Activated T-cell treated with anti-CD3 and anti-CD28 coated beads, Interleukin-2, amount 50 U/mL, for 4 hours (primary cell): Measurements from ENCODE around the gene TSC1. TPM values are rescaled to one million over a fixed set of nuclear protein-coding genes. Genes with fewer than 3 reads are reported as not detected.

ENCODE experiments used
- ATAC-seq, 2 donors: fragments of 200-7000 bp; cut with Tn5 transposase; one replicate each; pipeline ENCODE4 v1.10.0; 2021
- DNase-seq: peaks from one replicate; pipeline ENCODE4 v3.0.0-alpha.2; 2020
- H3K27me3 Mint-ChIP-seq: one replicate; pipeline ENCODE4 v1.8.0; 2021; ENCODE audit warnings: low read depth, mixed read lengths
- H3K36me3 Mint-ChIP-seq: one replicate; pipeline ENCODE4 v1.8.0; 2022; ENCODE audit warnings: mixed read lengths; ENCODE audit not compliant: insufficient read depth
- H3K4me1 Mint-ChIP-seq: one replicate; pipeline ENCODE4 v1.8.0; 2021; ENCODE audit warnings: low read depth, mixed read lengths
- H3K4me3 Mint-ChIP-seq: one replicate; pipeline ENCODE4 v1.8.0; 2021; ENCODE audit warnings: mild to moderate bottlenecking, moderate library complexity, mixed read lengths
- H3K9me3 Mint-ChIP-seq: one replicate; pipeline ENCODE4 v1.8.0; 2021; ENCODE audit warnings: mixed read lengths
- total RNA-seq, 3 donors: library from RNA; stranded (reverse); gene quantifications; one replicate each; pipeline ENCODE4 v1.2.1, GENCODE V29; 2021

The TSC1 gene
- total RNA-seq, 3 donors from 2014 or later, result 23.6 to 26.8 (median 24.0) TPM

DNA sequence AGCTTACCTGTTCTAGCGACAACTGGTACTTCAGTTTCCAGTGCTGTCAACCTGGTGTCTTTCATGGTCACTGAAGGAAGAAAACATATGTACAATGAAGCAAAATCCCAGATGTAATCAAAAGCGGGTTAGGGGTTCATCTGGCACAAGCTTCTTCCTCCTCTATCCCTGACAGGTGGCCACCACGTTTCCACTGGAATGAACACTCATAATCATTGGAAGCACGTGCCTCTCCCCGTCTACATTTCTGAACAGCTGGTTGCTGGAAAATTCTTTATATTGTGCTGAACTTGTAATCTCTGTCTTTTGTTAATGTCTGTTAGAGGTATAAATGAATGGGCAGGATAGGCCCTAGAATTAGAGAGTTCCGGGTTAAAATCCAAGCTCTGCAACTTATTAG, 9.4 kb downstream of the TSC1 start:
- peaks cover 26% of the 10 kb centered on the region for H3K36me3 Mint-ChIP-seq
- no peak overlapping the region for H3K4me3 Mint-ChIP-seq
- no peak for ATAC-seq
- H3K9me3 Mint-ChIP-seq, result no peaks in the 10 kb centered on the region
- no peak for DNase-seq
- no peaks in the 10 kb centered on the region for H3K27me3 Mint-ChIP-seq
- H3K4me1 Mint-ChIP-seq, result no peaks in the 10 kb centered on the region

DNA sequence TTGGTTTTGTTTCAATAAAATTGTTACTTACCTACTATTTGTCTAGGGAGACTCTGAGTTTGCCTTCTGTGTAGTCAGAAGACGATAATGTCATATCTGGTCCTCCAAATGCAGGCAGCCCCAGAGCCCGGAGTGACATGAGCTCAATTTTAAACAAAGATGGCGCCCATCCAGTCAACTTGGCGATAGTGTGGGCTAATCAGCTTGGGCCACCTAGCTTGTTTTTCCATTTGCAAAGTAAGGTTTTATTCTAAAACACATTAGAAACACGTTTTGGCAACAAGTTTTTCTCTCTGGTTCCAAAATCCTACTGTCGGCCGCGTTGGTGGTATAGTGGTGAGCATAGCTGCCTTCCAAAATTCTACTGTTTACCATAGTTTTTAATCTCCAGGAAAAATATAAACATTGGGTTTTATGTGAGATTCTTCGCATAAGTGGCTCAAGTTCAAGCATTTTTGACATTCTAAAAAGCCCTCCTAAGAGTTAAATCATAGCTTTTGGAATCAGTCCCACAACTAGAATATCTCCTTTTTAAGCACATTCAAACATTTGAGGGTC, 13.2 kb downstream of the TSC1 start:
- DNase-seq, result no peak
- H3K9me3 Mint-ChIP-seq, result no peaks in the 10 kb centered on the region
- H3K4me3 Mint-ChIP-seq, result no peak overlapping the region
- no peak for ATAC-seq
- H3K4me1 Mint-ChIP-seq, result no peaks in the 10 kb centered on the region
- peaks cover 37% of the 10 kb centered on the region for H3K36me3 Mint-ChIP-seq
- no peaks in the 10 kb centered on the region for H3K27me3 Mint-ChIP-seq

DNA sequence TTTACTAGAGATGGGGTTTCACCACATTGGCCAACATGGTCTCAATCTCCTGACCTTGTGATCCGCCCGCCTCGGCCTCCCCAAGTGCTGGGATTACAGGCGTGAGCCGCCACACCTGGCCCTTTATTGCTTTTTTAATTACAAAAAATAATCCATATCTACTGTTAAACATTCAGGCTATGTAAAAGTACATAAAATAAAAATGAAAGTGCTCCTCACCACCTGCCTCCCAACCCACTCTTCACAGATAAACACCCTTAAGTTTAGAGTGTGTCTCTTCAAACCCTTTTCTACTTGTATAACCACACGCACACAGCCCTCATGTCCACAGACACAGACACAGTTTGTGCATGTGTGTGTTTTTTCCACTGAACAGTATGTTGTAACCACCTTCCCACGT, 16.7 kb downstream of the TSC1 start:
- no peaks in the 10 kb centered on the region for H3K9me3 Mint-ChIP-seq
- no peaks in the 10 kb centered on the region for H3K4me1 Mint-ChIP-seq
- ATAC-seq (no peak), DNase-seq (no peak)
- peaks cover 38% of the 10 kb centered on the region for H3K36me3 Mint-ChIP-seq
- no peaks in the 10 kb centered on the region for H3K27me3 Mint-ChIP-seq
- no peak overlapping the region for H3K4me3 Mint-ChIP-seq

DNA sequence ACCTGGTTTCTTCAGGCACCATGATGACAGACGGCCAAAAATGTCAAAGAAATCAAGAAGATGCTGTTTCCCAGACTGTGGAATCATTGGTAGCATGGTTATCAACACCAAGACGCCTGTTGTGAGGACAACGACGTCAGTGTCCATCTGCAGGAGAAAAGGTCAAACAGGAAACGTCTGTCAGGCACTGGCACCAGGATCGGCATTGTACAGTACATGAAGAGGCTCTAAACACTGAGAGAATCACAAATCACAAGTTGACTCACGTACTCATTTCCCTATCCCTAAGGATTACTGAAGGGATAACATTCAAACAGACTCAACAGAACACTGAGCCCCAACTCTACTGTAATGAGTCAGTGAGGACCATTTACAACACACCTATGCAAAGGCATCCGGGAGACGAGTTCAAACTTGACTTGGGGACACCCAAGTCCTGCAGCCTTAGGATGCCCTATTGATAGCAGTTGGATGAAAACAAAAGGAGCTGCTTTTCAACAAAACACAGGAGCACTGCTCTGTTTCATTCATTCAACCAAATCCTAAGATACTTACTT, 21.0 kb downstream of the TSC1 start:
- ATAC-seq, result no peak
- no peak for DNase-seq
- H3K4me1 Mint-ChIP-seq, result no peaks in the 10 kb centered on the region
- H3K9me3 Mint-ChIP-seq, result no peaks in the 10 kb centered on the region
- peaks cover 51% of the 10 kb centered on the region for H3K36me3 Mint-ChIP-seq
- H3K27me3 Mint-ChIP-seq, result no peaks in the 10 kb centered on the region
- H3K4me3 Mint-ChIP-seq, result no peak overlapping the region

DNA sequence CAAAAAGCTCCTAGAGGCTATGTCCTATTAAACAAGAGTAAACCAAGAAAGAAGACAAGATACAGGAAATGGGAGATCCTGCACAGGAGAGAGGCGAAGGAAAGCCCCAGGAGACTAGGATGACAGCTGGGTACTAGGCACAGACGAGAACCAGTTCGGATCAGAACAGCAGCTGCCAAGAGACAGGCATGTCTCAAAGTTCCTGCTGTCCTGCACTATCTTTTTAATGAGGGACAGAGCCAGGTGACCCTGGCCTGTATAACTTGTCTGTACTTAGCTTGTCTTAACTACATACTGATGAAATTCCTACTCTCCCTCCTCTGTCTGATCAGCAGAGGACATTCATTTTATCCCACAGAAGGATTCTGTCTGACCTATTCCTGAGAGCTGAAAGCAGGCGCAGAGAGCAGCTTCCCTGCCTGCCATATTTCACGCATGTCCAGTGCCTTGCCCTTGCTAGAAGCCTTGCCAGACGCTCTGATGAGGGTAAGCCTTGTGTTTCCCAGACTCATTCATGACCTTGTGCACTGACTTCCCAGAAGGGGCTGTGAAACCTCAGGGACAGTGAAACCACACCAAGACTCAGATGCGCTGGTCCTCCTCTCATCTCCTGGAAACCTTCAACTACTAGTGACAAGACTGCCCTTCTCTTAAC, 24.7 kb downstream of the TSC1 start:
- H3K36me3 Mint-ChIP-seq, result peaks cover 63% of the 10 kb centered on the region
- peaks cover 3% of the 10 kb centered on the region for H3K9me3 Mint-ChIP-seq
- H3K4me3 Mint-ChIP-seq, result no peak overlapping the region
- H3K4me1 Mint-ChIP-seq, result no peaks in the 10 kb centered on the region
- no peaks in the 10 kb centered on the region for H3K27me3 Mint-ChIP-seq
- no peak for ATAC-seq
- no peak for DNase-seq

DNA sequence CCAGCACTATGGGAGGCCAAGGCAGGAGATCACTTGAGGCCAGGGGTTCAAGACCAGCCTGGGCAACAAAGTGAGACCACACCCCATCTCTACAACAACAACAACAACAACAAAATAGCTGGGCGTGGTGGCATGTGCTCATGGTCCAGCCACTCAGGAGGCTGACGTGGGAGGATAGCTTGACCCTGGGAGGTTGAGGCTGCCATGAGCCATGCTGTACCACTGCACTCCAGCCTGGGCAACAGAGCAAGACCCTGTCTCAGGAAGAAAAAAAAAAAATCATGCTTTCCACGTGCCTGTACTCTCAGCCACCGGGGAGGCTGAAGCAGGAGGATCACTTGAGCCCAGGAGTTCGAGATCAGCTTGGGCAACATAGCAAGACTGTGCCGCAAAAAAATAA, 29.5 kb downstream of the TSC1 start:
- ATAC-seq, result no peak
- peaks cover 59% of the 10 kb centered on the region for H3K36me3 Mint-ChIP-seq

DNA sequence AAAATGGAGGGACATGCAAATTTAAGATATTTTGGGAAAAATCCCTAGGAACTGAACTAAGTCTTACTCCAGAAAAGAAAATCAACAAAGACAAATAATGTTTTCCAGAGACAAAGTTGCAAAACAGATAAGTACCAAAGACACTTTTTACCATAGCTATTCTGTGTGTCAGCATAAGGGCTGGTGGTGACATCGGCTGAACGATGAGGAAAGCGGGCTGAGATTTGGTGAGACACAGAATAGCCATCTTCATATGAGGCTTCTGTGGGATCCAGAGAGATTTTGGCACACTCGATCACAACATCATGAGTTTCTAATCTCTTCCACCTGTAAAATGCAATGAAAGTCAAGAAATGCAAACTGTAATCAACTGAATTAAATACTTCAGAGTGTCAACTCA, 32.3 kb downstream of the TSC1 start:
- Mint-ChIP-seq H3K27me3 (no peaks in the 10 kb centered on the region), H3K4me3 (no peak overlapping the region), H3K4me1 (peaks cover 14% of the 10 kb centered on the region), H3K9me3 (no peaks in the 10 kb centered on the region), H3K36me3 (peaks cover 36% of the 10 kb centered on the region)
- ATAC-seq, result no peak
- DNase-seq, result no peak

More for the DNA sequence above, 29.5 kb downstream of the TSC1 start:
- no peaks in the 10 kb centered on the region for H3K27me3 Mint-ChIP-seq
- H3K4me3 Mint-ChIP-seq, result no peak overlapping the region
- H3K4me1 Mint-ChIP-seq, result no peaks in the 10 kb centered on the region
- no peak for DNase-seq
- H3K9me3 Mint-ChIP-seq, result peaks cover 3% of the 10 kb centered on the region

DNA sequence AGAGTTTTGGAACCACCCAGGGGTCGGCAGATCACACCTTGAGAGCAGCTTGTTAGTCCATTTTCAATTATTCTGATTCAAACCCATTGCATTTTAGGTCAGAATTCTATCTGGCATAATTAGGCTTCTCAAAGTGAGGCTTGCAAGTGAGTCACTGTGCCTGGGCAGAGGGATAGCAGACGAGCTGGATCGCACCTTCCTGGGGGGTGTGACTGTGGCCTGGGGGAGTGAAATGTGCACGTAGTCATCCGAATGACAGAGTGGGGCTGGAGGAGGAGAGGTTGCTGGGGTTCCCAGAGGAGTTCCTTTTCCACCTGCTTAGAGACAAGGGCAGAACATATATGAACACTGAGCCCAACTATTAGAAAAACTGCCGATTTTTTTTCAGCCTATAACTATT, 34.0 kb downstream of the TSC1 start:
- H3K4me1 Mint-ChIP-seq, result peaks cover 14% of the 10 kb centered on the region
- H3K9me3 Mint-ChIP-seq, result no peaks in the 10 kb centered on the region
- DNase-seq (no peak), ATAC-seq (no peak)
- peaks cover 24% of the 10 kb centered on the region for H3K36me3 Mint-ChIP-seq
- H3K27me3 Mint-ChIP-seq, result no peaks in the 10 kb centered on the region
- H3K4me3 Mint-ChIP-seq, result no peak overlapping the region

DNA sequence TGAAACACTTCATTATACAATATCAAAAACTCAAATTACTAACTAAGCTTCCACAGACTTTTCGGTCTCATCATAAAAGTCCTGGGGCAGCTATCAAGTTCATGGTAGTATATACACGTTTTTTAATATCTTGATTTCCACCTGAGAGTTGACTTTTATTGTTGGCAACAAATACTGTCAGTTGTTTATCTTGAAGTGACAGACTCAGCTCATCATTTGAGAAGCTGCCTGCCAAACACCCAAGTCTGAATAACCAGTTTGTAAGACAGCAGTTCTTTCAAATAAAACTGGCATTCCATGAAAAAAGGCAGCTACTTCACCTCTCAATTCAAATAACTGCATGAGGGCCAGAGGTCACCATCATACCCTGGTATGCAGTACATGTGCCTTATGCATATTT, 35.1 kb downstream of the TSC1 start:
- peaks cover 14% of the 10 kb centered on the region for H3K4me1 Mint-ChIP-seq
- H3K4me3 Mint-ChIP-seq, result no peak overlapping the region
- H3K9me3 Mint-ChIP-seq, result no peaks in the 10 kb centered on the region
- H3K27me3 Mint-ChIP-seq, result no peaks in the 10 kb centered on the region
- ATAC-seq (no peak), DNase-seq (no peak)
- peaks cover 25% of the 10 kb centered on the region for H3K36me3 Mint-ChIP-seq

DNA sequence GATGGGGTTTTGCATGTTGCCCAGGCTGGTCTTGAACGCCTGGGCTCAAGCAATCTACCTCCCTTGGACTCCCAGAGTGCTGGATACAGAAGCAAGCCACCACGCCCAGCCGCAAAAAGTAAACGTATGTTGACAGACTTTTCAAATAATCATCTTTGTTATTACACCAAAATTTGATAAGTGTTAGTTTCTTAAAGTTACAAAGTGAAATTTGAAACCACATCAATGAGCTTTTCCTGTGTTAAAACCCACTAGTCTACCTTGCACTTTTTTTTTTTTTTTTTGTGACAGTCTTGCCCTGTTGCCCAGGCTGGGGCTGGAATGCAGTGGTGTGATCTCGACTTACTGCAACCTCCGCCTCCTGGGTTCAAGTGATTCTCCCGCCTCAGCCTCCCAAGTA, 35.8 kb downstream of the TSC1 start:
- peaks cover 30% of the 10 kb centered on the region for H3K36me3 Mint-ChIP-seq
- DNase-seq, result no peak
- ATAC-seq, result peak in 1 of 2 donors; percentile 18
- H3K4me3 Mint-ChIP-seq, result no peak overlapping the region
- H3K4me1 Mint-ChIP-seq, result peaks cover 14% of the 10 kb centered on the region
- no peaks in the 10 kb centered on the region for H3K27me3 Mint-ChIP-seq
- H3K9me3 Mint-ChIP-seq, result no peaks in the 10 kb centered on the region

DNA sequence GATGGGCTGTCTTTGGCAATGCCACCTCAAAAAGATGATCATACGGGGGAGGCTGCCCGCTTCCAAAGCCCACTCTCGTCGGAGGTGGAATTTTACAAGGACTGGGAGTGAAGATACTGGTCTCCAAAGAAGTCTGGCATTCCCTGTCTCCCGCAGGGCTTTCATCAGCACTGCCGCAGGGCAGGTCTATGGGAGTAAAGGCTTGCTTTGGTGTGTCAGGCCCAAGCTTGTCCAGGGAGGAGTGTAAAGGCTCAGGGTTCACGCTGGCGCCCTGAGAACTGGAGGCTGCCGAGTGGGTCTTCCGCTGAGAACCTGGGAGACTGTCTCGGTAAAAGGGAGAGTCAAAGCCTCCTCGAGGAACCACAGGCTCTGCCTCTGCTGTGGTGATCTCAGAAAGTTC, 38.7 kb downstream of the TSC1 start:
- Mint-ChIP-seq H3K4me3 (no peak overlapping the region), H3K36me3 (peaks cover 22% of the 10 kb centered on the region), H3K9me3 (no peaks in the 10 kb centered on the region), H3K4me1 (peaks cover 14% of the 10 kb centered on the region), H3K27me3 (no peaks in the 10 kb centered on the region)
- ATAC-seq (no peak), DNase-seq (no peak)

DNA sequence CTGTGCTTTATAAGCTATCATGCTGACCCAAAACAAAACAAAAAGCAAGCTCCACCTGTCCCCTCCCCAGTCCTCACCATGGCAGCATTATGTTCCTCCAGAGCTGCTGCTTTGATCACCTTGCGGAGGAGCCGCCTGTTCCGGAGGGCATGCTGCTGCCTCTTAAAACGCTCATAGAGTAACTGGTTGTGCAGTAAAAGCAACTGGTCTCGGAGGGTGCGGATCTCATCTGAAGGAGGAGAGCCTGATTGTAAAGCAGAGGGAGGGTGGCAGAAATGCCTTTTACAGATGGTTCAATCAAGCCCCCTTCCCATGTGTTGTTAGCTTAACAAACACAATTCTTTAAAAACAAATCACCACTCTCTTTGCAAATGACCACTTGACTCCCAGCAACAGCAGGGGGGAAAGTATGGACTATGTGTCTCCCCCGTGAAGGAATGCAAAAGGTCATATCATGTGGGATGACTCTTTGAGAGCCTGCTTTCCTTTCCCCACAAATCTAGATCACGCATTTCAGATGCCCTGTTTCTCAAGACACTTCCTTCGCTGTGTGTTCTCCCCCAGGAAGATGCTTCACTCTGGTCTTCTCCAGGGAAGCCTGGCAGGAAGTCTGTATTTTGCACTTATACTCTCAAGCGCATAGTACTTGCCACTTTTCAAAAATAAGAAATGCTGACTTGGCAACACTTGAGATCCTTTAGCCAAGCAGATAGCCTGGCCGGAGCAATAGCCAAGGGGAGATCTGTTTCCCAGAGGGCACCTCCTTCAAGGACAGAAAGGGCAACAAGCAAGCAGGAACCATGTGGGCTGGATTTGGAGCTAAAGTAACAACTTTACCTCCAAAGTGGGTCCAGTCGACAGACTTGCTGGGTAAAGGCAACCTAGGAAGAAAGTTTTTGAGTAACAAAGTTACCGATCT, 40.6 kb downstream of the TSC1 start:
- Mint-ChIP-seq H3K27me3 (no peaks in the 10 kb centered on the region), H3K4me1 (peaks cover 7% of the 10 kb centered on the region), H3K36me3 (peaks cover 23% of the 10 kb centered on the region), H3K4me3 (no peak overlapping the region), H3K9me3 (no peaks in the 10 kb centered on the region)
- DNase-seq (no peak), ATAC-seq (no peak)

DNA sequence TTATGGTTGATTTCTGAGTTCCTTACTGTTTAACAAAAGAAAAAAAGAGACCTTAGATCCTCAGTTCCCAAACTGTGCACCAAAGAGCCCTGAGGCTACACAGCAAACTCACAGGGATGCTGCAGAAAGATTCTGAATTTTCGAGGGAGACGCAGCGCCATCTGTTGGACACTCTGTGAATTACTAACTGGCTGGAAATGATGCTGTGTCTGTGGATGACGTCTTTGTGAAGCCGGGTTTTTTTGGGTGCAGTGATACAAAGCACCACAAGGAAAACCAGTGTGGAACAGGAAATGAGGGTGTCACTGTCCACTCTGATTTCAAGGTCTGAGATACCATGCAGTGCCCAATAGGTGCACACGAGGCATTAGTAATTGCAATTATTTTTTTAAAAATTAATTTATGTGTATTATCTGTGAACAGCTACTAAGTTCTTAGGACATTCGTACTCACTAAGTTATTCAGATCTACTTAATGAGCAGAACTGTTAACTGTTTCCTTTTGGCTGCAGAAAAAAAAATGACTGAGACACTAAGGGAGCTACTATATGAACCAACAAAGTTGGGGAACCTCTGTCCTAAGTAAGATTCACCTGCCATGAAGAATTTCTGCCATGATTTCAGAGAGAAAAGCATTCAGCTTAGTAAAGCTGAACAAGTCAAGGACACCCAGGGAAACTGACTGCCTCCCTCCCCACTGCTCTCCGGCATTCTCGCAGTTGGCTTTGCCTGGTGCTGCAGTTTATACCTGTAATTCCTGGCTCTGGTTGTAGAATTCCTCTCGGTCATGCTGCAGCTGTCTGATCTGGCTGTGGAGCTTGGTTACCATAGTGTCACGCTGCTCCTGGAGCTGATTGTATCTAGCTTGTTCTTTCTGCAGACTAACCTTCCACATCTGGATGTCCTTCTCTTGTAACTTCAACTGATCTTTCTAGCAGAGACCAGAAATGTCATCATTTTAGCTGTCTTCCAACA, 42.3 kb downstream of the TSC1 start:
- ATAC-seq (peak; percentile 91 to 98), DNase-seq (peak; percentile 67)
- Mint-ChIP-seq H3K9me3 (no peaks in the 10 kb centered on the region), H3K27me3 (no peaks in the 10 kb centered on the region), H3K4me1 (no peaks in the 10 kb centered on the region), H3K36me3 (peaks cover 30% of the 10 kb centered on the region), H3K4me3 (no peak overlapping the region)

DNA sequence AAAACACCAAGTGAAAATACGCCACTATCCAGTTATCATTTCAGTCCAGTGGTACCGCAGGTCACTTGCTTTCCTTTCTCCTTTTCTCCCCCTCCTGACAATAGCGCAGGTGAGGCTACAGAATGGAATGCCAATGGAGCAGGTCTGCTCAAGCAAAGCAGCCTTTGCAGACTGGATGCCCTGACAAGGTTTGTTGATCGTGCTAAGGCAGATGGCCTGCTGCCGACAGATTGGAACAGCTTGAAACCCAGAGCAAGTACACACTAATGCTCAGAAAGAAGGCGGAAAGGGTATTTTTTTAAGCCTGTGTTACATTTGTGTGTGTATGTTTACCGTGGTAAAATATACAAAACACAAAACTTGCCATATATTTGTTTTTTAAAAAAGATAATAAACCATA, 46.4 kb downstream of the TSC1 start:
- no peaks in the 10 kb centered on the region for H3K27me3 Mint-ChIP-seq
- no peaks in the 10 kb centered on the region for H3K9me3 Mint-ChIP-seq
- no peak overlapping the region for H3K4me3 Mint-ChIP-seq
- ATAC-seq (no peak), DNase-seq (no peak)
- no peaks in the 10 kb centered on the region for H3K4me1 Mint-ChIP-seq
- H3K36me3 Mint-ChIP-seq, result peaks cover 38% of the 10 kb centered on the region
